K562 (cell line): ENCODE results near the gene TXNRD1. TPM values are rescaled to one million over a fixed set of nuclear protein-coding genes. Genes with fewer than 3 reads are reported as not detected.

Experiments
- ATAC-seq: fragments of 200-7000 bp; cut with Tn5 transposase; 3 replicates; pipeline ENCODE4 v1.9.1; 2020; ENCODE audit warnings: moderate library complexity
- BruUV-seq: library from RNA; stranded (reverse); fragments of 400-500 nt; replicated peaks from 2 replicates; lab custom pipeline; 2021; lab: Mats Ljungman, UMichigan
- CTCF ChIA-PET: fragments of 300-600 bp; formaldehyde crosslinking; extraction: SDS; loops from one replicate; lab custom pipeline; 2021; ENCODE audit warnings: low intra/inter-chr PET ratio; lab: Yijun Ruan, JAX
- POLR2A ChIA-PET: fragments of 300-600, 350-650 bp; sonication (Branson Sonifier 250); formaldehyde crosslinking; extraction: SDS; loops from one replicate; lab custom pipeline; 2021; ENCODE audit warnings: antibody characterized with exemption, inconsistent platforms; lab: Yijun Ruan, JAX
- DNase-seq, 4 experiments: peaks; one replicate each; pipeline versions ENCODE4 v3.0.0 to v3.0.0-alpha.2; 2011 to 2018; ENCODE audit warnings: low spot score in 3 of 4, mixed read lengths in 3 of 4; ENCODE audit errors: extremely low read depth in 1 of 4
- FAIRE-seq: peaks from 2 replicates; lab custom pipeline; 2011; peaks lifted over from hg19 to GRCh38; lab: Jason Lieb, UNC
- H2AFZ ChIP-seq: 2 replicates; pipeline ENCODE4 v1.6.0; 2011; ENCODE audit warnings: low read depth, low read length, control low read depth, inconsistent platforms
- H3K27ac ChIP-seq: fragments of 200-600 bp; 3 replicates; pipeline ENCODE4 v1.8.0; 2011; ENCODE audit warnings: low read depth, mild to moderate bottlenecking, control low read depth, inconsistent platforms, low read length, moderate library complexity, mixed read lengths; ENCODE audit errors: extremely low read depth
- H3K27me3 ChIP-seq, 2 experiments: fragments of 300-600 bp in 1 of 2; 2 replicates in 1 of 2; 3 replicates in 1 of 2; pipeline versions ENCODE4 v1.6.0 to v1.8.0; 2011; ENCODE audit warnings: inconsistent platforms in 2 of 2, low read length in 2 of 2, mild to moderate bottlenecking in 1 of 2, mixed read lengths in 1 of 2, moderate library complexity in 1 of 2; ENCODE audit not compliant: control insufficient read depth in 2 of 2, insufficient read depth in 2 of 2
- H3K36me3 ChIP-seq: fragments of 300-600 bp; 3 replicates; pipeline ENCODE4 v1.8.0; 2011; ENCODE audit warnings: mild to moderate bottlenecking, low read length, inconsistent platforms; ENCODE audit not compliant: control insufficient read depth, insufficient read depth
- H3K4me1 ChIP-seq, 2 experiments: fragments of 200-600 bp in 1 of 2; replicated peaks in 1 of 2; 2 replicates in 1 of 2; 3 replicates in 1 of 2; pipeline versions ENCODE4 v1.5.1 to v1.8.0; 2011; ENCODE audit warnings: inconsistent platforms in 2 of 2, low read length in 2 of 2, mild to moderate bottlenecking in 1 of 2, mixed read lengths in 1 of 2, moderate library complexity in 1 of 2; ENCODE audit not compliant: control insufficient read depth in 2 of 2, insufficient read depth in 2 of 2
- H3K4me2 ChIP-seq: 2 replicates; pipeline ENCODE4 v1.6.1; 2011; ENCODE audit warnings: low read length, control low read depth, inconsistent platforms, mixed read lengths; ENCODE audit not compliant: insufficient read depth
- H3K4me3 ChIP-seq: fragments of 200-600 bp; sonication (generic), shearing (Covaris generic); 2 replicates; pipeline ENCODE4 v1.5.1; 2016; ENCODE audit warnings: control low read depth, inconsistent platforms
- H3K79me2 ChIP-seq: fragments of 200-600 bp; 3 replicates; pipeline ENCODE4 v1.8.0; 2011; ENCODE audit warnings: low read length, inconsistent platforms; ENCODE audit not compliant: control insufficient read depth, insufficient read depth
- H3K9ac ChIP-seq, 2 experiments: 2 replicates each; pipeline versions ENCODE4 v1.6.0 to v1.6.1; 2011; ENCODE audit warnings: low read depth in 2 of 2, low read length in 2 of 2, control low read depth in 1 of 2, inconsistent platforms in 1 of 2, mild to moderate bottlenecking in 1 of 2, mixed read lengths in 1 of 2; ENCODE audit not compliant: insufficient read depth in 1 of 2
- H3K9me1 ChIP-seq: one replicate; pipeline ENCODE4 v1.6.0; 2011; ENCODE audit warnings: inconsistent platforms, mild to moderate bottlenecking, low read length, moderate library complexity; ENCODE audit not compliant: control insufficient read depth, insufficient read depth
- H3K9me3 ChIP-seq: replicated peaks from 2 replicates; pipeline ENCODE4 v1.5.1; 2011; ENCODE audit warnings: low read depth, low read length, inconsistent platforms; ENCODE audit not compliant: control insufficient read depth, insufficient read depth
- H4K20me1 ChIP-seq: replicated peaks from 2 replicates; pipeline ENCODE4 v1.6.1; 2011; ENCODE audit warnings: low read length, inconsistent platforms, mixed read lengths; ENCODE audit not compliant: control insufficient read depth, insufficient read depth
- E2F6 ChIP-seq, 2 experiments: IDR thresholded peaks; 2 replicates each; pipeline ENCODE4 v1.6.1; 2011; ENCODE audit warnings: borderline replicate concordance in 1 of 2, control low read depth in 1 of 2, low read depth in 1 of 2, low read length in 1 of 2, mild to moderate bottlenecking in 1 of 2, mixed read lengths in 1 of 2, moderate library complexity in 1 of 2; ENCODE audit not compliant: insufficient read depth in 1 of 2, insufficient read length in 1 of 2, poor library complexity in 1 of 2, severe bottlenecking in 1 of 2; ENCODE audit errors: extremely low read depth in 1 of 2
- PKNOX1 ChIP-seq: fragments of 450-650 bp; IDR thresholded peaks from 2 replicates; pipeline ENCODE4 v1.6.1; 2016
- PRPF4 ChIP-seq: fragments of 200-400 bp; formaldehyde crosslinking; IDR thresholded peaks from one replicate; pipeline ENCODE4 v1.6.1; 2017; ENCODE audit warnings: low read length, low read depth, mild to moderate bottlenecking; ENCODE audit not compliant: insufficient read depth, poor library complexity, severe bottlenecking
- ZNF655 ChIP-seq: fragments of 250-450 bp; sonication (Bioruptor Pico); IDR thresholded peaks from 2 replicates; pipeline ENCODE4 v1.5.0; 2021
- WGBS: fragments of 100-300 bp; shearing (Covaris generic); methylation state at CpG from one replicate; pipeline ENCODE4 v1.1.6; 2016; ENCODE audit warnings: low coverage, mixed read lengths; ENCODE audit not compliant: insufficient coverage; ENCODE audit errors: missing lambda C conversion rate; 5-methylcytosine and 5-hydroxymethylcytosine counted together
- in situ Hi-C: fragments of 300-500 bp; cut with MboI; formaldehyde crosslinking; loops from 4 replicates; pipeline ENCODE4 v1.15.0; 2018; ENCODE audit warnings: inconsistent platforms, mixed read lengths
- intact Hi-C: fragments of 100-400 bp; cut with micrococcal nuclease; formaldehyde crosslinking; loops from 2 replicates; pipeline ENCODE4 v1.14.2; 2022
- polyA plus RNA-seq, 8 experiments: library from polyadenylated mRNA; depleted of rRNA in 4 of 8; stranded (reverse) in 5 of 8; unstranded in 3 of 8; fragments of >200 nt; fragmentation: Nextera tagmentation in 2 of 8; fragmentation: Illumina TruSeq in 1 of 8; extraction: Ambion mirVana in 2 of 8; extraction: Trizol in 1 of 8; gene quantifications; 2 replicates each; pipeline versions ENCODE4 v1.2.1 to v1.2.3, GENCODE V29; 2011 to 2014; ENCODE audit warnings: inconsistent platforms in 1 of 8, missing spikeins in 1 of 8
- total RNA-seq, 7 experiments: library from RNA; depleted of rRNA in 6 of 7; stranded (reverse); fragments of >200 nt in 6 of 7; fragmentation: Illumina TruSeq in 2 of 7; extraction: Trizol in 2 of 7; gene quantifications; 2 replicates each; pipeline versions ENCODE4 v1.2.1 to v1.2.3, GENCODE V29; 2011 to 2021; ENCODE audit warnings: low replicate concordance in 1 of 7

The TXNRD1 gene
- total and polyA plus RNA-seq, 9 of the 15 experiments (the other 6 are each of a cell fraction or from before 2014, with no cell fraction given): 107 to 189 (median 146) TPM

DNA sequence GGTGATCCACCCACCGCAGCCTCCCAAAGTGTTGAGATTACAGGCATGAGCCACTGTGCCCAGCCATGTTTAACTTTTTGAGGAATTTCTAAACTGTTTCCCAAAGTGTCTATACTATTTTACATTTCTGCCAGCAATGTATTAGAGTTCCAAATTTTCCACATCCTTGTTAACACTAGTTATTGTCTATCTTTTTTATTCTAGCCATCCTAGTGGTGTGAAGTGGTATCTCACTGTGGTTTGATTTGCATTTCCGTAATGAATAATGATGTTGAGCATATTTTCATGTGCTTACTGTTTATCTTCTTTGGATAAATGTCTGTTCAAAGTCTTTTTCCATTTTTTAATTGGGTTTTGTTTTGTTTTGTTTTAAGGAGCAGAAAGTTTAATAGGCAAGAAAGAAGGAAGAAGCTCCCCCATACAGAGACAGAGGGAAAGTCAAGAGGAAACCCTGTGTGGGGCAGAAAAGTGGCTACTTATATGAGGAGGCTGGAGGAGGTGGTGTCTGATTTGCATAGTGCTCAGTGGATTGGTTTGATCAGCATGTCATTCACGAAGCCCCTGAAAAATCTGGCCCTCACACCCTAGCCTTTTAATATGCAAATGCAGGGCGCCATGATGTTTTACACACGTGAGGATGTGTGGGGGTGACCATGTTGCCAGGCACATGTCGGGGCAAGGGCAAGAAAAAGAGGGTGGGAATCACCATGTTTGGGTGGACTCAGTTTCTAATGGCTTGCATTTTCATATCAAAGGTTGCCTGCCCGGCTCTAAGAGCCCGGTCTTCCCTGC lies 14.9 kb downstream of the TXNRD1 start:
- no TSS peak for BruUV-seq
- Histone ChIP-seq H3K27me3 (no peaks in the 10 kb centered on the region; a peak in 1 of 5 replicates), H3K4me3 (no peak overlapping the region), H3K79me2 (no peaks in the 10 kb centered on the region), H2AFZ (no peak overlapping the region), H3K9me3 (peaks cover 7% of the 10 kb centered on the region), H3K9ac (no peak overlapping the region), H3K4me2 (no peak overlapping the region), H3K9me1 (no peaks in the 10 kb centered on the region), H3K36me3 (no peaks in the 10 kb centered on the region), H4K20me1 (no peaks in the 10 kb centered on the region), H3K4me1 (no peaks in the 10 kb centered on the region), H3K27ac (no peak overlapping the region)
- ChIA-PET POLR2A (interaction anchor here (0.7 kb wide), 1 partner anchor 730 kb away, joined by 4 read pairs; no protein-coding TSS in a partner anchor), CTCF (no interaction called here)
- TF ChIP-seq PRPF4: no peak
- no peak for TF ChIP-seq ZNF655 (CRISPR knock-in tag)
- peak; percentile 84 for TF ChIP-seq PKNOX1
- peak in 1 of 2 experiments; percentile 33 for TF ChIP-seq E2F6 (IDR thresholded peaks at IDR 0.05; ENCODE audit: borderline replicate concordance in 1 of 2, extremely low read depth in 1 of 2, insufficient read depth in 1 of 2, insufficient read length in 1 of 2, low read depth in 1 of 2, low read length in 1 of 2, poor library complexity in 1 of 2, severe bottlenecking in 1 of 2)
- FAIRE-seq (no peak), DNase-seq (no peak), ATAC-seq (peak; percentile 48; the same call in 2 of the 3 replicates)
- 26% methylated on average over 8 of the region's 8 CpGs for WGBS
- intact Hi-C loops (no loop called here), in situ Hi-C loops (no loop called here)
